Gastrocnemius medialis (tissue), 4 donors: ENCODE measurements around the gene CAMK1G.

Experiments
- CTCF ChIP-seq, 5 experiments: fragments of 450-650 bp in 3 of 5; fragments of 200-600 bp in 2 of 5; sonication (generic) in 2 of 5; IDR thresholded peaks in 4 of 5; conservative IDR thresholded peaks in 1 of 5; 1 replicate in 4 of 5; 2 replicates in 1 of 5; pipeline ENCODE4 v1.5.1; 2016 to 2019; ENCODE audit warnings: antibody characterized with exemption in 5 of 5, mild to moderate bottlenecking in 3 of 5, moderate library complexity in 3 of 5
- POLR2A ChIP-seq, 2 donors: fragments of 450-650 bp; IDR thresholded peaks; one replicate each; pipeline ENCODE4 v1.6.1; 2017; ENCODE audit warnings: antibody characterized with exemption in 2 of 2, mild to moderate bottlenecking in 2 of 2, moderate library complexity in 2 of 2

DNA sequence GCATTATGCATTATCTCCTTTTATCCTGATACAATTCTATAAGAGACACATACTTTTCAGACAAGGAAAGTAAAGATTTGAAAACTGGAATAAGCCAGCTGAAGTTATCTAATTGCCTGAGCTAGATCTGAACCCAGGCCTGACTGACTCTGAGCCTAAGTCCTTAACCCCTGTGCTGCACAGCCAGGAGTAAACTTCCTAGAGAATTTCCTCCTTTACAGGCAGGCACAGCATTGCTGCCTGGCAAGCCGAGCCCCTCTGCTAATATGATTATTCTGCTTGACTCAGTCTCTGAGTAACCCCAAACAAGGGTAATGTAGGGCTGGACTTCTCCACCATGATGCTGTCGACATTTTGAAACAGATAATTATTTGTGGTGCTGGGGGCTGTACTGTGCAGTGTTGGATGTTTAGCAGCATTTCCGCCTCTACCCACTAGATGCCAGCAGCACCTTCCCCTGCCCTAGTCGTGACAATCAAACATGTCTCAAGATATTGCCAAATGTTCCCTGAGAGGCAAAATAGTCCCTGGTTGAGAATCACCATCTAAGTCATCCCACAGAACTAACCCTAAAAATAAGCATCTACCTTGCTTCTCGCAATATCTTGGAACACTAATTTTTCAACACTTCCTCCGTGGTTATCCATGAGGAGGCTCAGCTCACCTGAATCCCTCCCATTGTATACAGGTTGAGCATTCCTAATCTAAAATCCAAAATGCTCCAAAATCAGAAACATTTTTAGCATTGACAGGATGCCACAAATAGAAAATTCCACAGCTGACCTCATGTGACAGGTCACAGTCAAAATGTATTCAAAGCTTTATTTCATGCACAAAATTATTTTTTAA is 18.5 kb downstream of the CAMK1G start:
- TF ChIP-seq CTCF (IDR thresholded peaks at IDR 0.05 in 4 of 5, conservative IDR thresholded peaks at IDR 0.05 in 1 of 5), result peak; percentile 76 to 90 (median 83)
- TF ChIP-seq POLR2A (IDR thresholded peaks at IDR 0.05), result no peak
